CD4-positive, alpha-beta T cell treated with Interleukin-15 for 1 hour (primary cell): ENCODE data around the gene MIEN1.
"Not testable (repeated sequence)": the region's sequence is repeated elsewhere in the genome, so short reads cannot be mapped to it uniquely, and the experiment has no call there.

Experiments
- DNase-seq: peaks from one replicate; pipeline ENCODE4 v3.0.0-alpha.2; 2020

Gene MIEN1, protein sequence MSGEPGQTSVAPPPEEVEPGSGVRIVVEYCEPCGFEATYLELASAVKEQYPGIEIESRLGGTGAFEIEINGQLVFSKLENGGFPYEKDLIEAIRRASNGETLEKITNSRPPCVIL

DNA sequence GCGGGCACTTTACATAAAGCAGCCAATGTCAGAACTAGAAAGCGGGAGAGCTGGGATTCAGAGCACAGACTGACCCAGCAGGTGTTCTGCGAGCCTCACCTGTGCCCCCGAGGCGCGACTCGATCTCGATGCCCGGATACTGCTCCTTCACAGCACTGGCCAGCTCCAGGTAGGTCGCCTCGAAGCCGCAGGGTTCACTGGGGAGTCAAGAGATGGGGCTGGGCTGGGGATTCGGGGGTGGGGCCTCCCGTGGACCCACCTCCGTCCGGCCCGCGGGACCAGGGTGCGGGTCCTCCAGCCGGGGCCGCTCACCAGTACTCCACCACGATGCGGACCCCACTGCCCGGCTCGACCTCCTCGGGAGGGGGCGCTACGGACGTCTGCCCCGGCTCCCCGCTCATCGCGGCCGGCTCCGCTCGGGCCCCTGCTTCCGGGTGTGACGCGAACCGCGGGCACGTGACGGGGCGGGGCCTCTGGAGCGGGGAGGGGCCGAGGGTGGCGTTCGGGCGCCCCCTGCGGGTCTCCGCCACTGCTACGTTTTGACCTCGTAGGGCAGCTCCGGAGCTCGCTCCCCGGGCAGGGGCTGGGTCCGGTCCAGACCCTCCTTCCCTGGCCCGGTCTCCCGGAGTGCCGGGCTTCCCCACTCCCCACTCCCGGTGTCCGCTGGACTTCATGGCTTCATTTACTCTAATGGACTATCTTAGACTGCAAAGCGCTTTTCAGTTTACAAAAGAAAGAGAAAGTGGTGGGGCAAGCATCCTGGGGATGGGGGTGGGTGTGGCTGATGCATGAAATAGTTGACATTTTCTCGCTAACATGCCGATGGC lies at the start of gene MIEN1:
Gene MIEN1, minus strand, starts transcription at position 438 of the 827 bp plus-strand sequence. Its CDS starts 37 bp downstream, at position 401.
- peak; percentile 89 for DNase-seq

DNA sequence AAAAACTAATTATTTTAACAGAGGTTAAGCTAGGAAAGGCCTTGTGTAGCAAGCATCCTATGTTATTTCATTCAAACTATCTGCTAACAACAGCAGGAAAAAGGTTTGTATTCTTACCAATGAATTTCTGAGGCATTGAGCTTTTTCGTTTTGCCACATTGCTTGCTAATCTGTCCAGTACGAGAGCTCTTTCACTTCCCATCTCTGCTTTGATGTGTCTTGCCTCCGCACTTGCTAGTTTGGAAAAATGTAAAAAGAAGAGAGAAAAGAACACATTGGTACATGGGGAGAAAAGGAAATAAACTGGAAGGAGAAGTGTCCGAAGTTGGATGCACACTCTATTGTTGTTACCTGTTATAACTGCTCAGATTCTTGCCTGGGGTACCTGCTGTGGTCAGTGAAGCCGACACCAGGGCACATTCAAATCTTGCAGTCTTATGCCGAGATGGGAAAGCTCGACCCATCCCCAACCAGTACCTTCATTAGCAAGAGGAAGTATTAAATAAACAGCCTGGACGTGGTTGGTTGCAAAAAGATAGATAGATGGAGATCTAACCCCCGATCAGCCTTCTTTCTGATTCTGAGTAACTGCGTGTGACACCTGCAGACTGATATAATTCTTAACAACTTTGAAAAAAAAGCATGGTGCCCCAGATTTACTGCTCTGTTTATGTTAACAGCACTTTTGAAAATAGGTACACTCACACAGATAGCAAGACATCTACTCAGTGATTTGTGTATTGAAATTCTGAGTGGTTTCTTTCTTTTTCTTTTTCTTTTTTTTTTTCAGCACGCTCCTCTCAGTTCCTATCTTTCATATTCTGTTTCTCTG lies 47.4 kb upstream of the MIEN1 start:
- DNase-seq: no peak

DNA sequence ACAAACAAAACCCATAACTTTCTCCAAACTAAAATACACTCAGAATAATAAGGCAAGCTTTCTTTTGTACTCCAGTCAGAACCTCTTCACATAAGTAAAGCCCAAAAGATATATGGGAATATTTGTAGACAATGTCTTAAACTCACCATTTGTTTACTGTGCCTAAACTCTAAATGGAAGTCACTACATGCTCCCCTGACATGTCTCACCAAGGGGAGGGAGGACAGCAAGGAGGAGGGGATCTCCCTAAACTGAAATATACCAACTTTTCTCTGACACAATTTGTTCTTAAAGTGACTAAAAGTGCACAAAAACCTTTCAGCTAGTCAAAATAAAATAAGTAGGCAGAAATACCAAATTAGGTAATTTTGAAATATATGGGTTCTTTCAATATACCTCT lies 45.9 kb upstream of the MIEN1 start:
- no peak for DNase-seq

DNA sequence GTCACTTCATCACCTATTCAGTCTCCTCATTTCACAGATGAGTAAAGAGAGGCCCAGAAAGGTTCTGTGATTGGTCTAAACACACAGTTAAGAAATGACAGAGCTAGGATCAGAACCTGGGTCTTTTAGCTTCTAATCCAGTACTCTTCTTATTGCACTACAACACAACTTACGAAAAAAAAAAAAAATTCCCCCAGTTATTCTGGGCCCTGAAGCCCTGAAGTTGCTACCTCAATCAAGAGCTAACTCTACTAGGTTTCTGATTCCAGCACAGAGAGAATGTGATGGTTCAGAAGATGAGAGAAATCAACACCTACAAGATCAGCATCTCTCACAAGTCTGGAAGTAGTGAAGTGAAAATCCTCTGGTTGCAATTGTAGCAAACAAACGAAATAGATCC lies 44.7 kb upstream of the MIEN1 start:
- no peak for DNase-seq

DNA sequence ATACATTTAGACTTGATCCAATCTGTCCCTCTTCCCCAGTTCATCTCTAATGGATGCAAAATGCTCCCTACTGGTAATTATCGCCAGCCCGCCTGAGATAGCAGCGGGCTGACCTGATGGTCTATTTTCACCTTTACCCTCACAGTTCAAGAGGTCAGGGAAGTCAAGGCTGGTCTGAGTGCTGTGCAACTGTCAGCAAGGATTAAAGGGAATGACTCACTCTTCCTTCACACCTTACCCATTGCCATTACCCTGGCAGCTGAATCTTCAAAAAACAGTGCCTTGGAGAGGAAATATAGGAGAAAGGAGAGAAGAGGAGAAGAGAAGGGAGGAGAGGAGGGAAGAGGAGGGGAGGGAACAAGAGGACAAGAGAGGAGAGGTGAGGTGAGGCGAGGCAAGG lies 43.7 kb upstream of the MIEN1 start:
- DNase-seq: no peak

DNA sequence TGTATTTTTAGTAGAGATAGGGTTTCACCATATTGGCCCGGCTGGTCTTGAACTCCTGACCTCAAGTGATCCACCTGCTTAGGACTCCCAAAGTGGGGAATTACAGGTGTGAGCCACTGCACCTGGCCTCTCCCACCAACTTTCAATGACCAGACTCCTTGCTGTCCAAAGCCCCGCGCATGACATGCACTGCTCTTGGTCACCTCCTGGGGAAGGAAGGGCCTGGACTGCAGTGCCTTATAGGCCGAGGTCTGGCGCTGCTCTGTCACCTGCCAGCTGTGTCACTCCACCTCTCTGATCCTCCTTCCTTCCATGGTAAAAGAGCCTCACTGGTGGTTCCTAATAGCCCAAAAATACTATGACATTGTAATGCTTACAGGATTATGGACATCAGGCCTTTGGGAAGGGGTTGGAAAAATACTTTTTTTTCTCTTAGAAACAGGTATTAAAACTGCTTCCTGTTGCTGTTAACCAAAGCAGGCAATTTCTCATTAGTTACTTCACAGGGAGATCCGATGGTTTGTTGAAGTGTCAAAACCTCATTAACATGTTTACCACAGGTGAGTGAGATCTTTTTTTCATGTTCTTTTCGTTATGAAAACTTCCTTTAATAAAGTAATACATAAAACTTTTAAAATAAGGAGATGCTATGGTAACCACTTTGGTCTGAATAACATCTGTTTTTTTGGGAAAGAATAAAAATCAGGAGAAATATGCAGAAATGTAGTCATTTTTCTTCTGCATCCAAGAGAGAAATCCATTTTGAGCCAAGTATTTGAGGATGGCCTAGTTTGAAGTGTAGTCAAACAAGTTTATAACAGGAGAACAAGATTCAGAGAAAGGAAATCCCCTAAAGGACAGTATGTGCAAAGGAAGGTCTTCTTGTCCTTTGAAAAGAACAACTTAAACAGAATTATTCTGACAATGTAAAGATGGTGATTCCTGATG lies 42.9 kb upstream of the MIEN1 start:
- no peak for DNase-seq

DNA sequence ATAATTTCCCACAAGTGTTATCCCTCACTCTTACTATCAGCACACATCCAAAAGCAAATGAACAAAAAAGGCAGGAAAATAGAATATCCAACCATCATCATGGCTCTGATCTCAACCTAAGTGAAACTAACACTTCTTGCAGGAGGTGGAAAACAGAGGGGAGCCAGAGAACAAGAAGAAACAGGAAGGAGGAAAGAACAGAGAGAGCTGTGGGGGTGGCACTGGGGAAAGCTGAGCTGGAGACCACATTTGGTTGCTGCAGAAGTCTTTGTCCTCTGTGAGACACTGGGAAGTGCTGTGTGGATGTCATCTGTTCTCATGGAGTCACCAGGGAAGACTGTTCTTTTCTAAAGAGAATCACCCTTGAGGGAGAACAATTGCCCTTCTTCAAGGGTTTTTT lies 42.1 kb upstream of the MIEN1 start:
- DNase-seq: no peak

DNA sequence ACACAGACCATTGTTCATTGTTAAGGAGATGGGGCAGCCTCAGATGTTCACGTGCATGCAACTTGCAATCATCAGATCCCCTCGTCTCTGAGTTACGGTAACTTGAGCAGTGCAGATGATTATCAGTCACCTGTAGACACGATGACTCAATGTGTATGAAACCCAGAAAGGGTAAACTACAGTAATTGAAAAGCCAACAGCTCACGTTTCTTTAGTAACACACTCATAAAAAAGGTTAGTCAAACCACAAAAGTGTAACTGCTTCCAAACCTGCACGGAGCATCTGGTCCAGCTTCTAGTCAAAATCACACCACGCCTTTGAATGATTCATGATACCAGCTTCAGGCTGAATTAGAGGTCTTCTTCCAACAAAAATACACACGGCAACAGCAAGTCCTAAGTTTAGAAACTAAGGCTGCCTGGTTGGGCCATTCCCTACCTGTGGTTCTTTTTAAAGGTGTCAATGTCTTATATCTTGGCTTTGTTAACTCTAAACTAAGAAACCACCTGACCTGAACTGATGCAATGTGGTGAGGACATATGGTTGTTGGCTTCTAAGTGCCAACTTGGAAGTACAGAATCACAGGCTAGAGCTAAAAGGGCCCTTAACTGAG lies 39.7 kb upstream of the MIEN1 start:
- DNase-seq: peak; percentile 59

DNA sequence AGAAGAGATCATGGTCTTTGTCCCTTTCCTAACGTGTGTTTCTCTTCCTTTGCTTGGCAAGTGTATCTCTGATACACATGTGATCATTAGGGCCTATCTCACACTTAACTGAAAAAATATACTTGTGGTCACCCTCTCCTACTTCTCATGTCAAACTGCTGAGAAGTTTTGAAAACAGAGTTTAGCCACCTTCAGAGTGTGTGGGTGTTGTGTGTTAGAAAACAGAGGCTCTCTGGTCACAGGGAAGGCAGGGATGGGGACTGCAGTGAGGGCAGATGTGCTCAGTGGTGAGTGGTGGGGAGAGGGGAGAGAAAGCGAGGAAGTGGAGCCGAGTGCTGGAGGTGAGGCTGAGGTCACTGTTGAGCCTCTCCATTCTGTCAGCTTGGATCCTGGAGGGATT lies 36.8 kb upstream of the MIEN1 start:
- no peak for DNase-seq

DNA sequence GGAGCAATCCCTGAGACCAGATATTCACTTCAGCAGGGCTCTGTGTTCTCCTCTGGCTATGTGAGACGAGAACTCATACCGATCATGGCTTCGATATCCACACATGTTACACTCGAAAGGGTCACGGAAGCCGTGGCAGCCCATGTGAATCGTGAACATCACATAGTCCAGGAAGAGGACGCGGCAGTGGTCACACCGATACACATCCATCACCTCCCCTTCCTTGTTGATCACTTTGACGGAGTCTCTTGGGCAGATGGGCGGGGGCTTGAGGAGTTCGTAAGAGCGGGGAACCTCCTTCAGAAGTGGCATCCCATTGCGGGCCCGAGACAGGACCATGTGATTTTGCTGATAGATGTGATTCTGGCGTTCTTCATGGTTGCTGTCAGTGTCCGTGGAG lies 35.4 kb upstream of the MIEN1 start:
- DNase-seq: no peak

DNA sequence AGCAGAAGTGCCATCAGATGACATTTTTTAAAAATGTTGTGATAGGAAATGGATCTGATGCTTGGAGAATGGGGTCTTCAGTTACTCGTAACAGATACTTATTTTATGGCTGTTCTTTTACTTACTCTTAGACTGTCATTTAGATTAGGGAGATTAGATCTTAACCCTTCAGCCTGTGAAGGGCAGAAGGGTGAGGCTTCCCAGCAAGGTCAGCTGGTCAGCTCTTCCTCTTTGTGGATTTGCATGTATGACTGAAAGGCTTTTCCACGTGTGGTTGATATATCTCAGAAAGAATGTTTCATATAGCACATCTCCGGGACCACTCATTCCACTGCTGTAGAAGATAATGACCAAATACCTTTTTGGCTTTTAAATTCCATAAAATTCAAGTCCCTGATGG lies 34.8 kb upstream of the MIEN1 start:
- DNase-seq: no peak

DNA sequence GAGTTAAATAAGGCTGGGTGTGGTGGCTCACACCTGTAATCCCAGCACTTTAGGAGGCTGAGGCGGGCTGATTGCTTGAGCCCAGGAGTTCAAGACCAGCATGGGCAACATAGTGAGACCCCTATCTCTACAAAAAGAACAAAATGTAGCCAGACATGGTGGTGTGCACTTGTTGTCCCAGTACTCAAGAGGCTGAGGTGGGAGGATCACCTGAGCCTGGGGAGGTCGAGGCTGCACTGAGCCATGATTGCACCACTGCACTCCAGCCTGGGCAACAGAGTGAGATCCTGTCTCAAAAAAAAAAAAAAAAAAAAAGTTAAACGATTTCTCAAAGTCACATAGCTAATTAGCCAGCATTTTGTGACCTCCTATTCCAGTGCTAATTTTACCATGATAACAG lies 33.8 kb upstream of the MIEN1 start:
- not testable (repeated sequence) for DNase-seq

DNA sequence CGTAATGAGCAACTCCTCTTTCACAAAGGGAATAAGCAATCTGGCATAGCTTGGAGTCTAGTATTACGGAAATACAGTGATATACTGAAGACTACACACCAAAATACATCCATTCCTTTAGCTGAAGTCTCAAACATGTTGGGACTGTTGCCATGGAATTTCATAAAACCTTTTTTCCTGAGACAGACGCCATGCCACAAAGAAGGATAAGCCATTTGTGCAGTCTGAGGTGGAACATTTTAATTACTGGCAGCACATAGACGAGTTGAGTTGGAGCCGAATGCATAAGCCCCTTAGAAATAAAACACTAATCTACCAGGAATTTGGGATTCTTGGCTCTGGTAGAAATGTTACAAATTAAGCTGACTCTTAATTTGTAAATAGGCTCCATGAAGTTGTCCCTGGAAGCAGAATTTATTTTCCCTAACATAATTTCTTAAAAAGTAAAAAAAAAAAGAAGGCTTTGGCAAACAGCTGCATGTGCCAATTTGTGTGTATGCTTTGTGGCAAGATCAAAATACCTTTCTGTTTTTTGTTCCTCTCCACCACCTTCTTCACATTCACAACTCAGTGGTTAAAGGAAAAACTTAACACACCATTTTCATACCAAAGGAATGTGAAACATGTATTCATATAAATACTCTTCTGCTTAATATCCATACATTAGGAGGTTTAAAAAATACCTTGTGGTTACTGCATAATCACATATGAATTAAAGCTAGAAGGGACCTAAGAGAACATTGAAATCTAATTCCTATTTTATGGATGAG lies 32.9 kb upstream of the MIEN1 start:
- DNase-seq: no peak

DNA sequence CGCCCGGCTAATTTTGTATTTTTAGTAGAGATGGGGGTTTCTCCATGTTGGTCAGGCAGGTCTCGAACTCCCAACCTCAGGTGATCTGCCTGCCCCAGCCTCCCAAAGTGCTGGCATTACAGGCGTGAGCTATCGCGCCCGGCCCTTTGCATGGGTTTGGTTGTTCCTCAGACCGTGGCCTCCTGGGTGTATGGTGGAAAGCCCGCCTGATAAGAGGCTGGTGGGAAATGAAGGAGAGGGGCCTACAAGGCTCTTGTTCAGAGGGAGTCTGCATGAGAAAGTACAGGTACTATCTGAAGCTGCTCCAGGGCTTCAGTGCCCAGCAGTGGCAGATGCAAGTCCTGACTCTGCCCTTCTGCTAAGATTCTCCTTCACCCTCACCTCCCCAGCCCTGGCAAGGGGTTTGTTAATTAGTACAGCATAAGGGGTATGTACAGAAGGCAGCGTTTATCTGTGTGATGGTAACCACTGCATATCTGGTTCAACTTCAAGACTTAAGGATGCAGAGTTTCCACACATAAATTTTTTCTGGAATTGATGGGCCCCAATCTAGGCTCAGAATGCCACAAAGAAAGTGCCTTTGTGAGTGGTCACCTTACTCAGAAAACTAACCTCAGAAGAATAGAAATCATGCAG lies 31.6 kb upstream of the MIEN1 start:
- DNase-seq: no peak

DNA sequence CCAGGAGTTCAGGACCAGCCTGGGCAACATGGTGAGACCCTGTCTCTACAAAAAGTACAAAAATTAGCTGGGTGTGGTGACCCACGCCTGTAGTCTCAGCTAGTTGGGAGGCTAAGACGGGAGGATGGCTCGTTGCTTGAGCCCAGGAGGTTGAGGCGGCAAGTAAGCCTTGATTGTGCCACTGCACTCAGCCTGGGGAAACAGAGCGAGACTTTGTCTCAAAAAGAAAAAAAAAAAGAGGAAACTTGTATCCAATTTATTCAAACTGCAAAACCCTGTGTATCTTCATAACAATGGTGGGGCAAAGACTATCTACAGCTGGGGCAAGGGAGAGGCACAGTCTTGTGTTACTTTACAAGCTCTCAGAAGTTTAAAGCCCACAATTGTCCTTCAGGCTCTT lies 28.9 kb upstream of the MIEN1 start:
- no peak for DNase-seq

DNA sequence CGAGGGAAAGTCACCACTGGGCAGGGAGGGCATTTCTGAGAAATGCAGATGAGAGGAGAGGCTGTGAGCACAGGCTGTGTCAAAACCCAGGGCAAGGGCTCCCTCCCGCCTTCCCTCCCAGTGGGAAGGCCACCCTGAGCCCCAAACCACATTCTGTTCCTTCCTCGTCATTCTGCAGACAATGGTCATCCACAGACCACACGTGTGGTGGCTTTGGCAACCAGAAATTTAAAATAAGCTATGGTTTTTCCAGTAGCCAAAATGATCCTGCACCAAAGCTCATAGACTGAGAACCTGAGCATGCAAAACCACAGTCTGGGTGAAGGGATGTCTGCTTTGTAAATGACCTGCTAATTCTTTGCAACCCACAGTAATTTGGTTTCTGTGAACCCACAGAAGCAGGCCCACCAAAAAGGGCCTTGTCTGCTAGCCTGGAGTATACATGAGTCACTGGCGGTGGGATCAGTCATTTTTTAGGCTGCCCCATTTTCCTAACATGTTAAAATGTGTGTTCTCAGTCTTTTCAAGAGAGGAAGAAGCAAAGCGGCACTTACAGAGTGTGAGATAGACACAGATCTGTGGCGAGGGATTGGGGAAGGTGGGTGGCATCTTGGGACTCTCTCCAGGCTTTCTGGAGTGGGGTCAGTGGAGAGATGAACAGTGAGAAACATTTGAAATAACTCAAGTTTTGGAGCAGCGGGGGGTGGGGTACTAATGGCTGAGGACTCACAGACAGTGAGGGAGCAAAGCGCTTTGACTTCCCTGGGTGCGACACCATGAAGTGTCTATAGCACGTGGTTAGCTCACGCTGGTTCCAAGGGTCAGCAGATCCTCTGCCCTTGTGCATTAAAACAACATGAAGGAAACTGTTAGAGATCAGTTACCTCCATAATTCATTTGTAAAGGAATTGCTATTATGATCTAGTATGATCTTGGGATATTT lies 27.9 kb upstream of the MIEN1 start:
- DNase-seq: peak; percentile 69

DNA sequence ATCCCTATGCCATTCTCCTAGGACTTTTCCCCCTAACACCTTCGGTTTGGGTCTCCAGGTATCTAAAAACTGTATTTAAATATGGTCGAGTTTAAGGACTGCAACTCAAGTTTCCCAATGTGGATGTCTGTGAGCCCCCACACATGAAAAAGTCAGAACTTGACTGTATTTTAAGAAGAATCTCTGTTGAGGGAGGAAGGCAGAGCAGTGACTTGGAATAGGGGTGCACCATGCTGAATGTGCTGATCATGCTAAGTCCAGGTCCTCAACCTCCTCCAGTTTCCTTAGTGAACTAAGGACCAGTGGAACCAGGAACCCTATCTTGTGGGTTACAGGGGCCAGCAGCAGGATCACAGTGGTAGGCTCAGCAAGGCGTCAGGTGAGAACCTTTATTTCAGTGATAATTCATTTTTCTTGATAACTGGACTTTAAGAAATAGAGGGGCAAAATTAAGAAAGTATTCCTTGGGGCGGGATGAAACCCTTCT lies 26.9 kb upstream of the MIEN1 start:
- no peak for DNase-seq

DNA sequence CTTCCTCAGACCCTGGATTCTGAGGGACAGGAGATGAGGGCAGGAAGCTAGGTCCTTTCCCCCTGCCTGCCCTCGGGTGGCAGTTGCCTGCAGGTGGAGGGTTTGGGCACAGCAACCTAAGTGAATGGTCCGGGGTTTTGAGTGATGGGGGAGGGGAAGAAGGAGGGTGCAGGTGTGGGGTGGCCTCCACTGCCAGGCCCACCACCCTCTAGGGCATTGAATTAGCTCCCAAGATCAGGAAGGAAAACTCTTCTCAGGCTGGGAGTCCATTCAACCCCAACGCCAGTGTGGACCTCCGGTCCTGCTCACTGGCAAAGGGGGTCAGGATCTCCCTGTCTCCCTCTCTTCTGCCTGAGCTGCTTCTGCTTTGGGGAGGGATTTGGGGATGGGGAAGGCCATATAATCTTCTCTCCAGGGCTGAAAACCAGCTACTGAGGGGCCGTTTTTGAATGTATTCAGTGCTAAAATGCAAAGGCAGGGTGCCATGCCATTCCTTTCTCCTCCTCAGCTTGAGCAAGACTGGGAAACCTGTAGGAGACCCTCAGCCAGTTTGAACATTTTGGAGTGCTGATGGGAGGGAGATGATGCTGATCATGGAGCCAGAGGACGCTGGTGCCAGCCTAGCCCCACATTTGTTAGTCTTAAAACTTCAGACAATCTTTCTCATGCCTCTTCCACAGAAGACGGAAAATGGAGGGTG lies 26.2 kb upstream of the MIEN1 start:
- no peak for DNase-seq
